Measurements from ENCODE around the gene AFAP1.

GRCh38 chr4:7790999-7791398, 148.7 kb downstream of the AFAP1 start:
- no peak for TF ChIP-seq POLR2A (IDR thresholded peaks at IDR 0.05)
- TF ChIP-seq CTCF (IDR thresholded peaks at IDR 0.05), result no peak

All from esophagus squamous epithelium (tissue), 4 donors.